Stimulated activated CD4-positive, alpha-beta T cell treated with anti-CD3 and anti-CD28 coated beads, Interleukin-12 subunit alpha, Interleukin-12 subunit beta, amount 100 ng/mL, for 24 hours (primary cell): ENCODE data around the gene ARHGEF39.
"Not testable (repeated sequence)": the region's sequence is repeated elsewhere in the genome, so short reads cannot be mapped to it uniquely, and the experiment has no call there.

ENCODE experiments used
- DNase-seq, 2 experiments: peaks; one replicate each; pipeline ENCODE4 v3.0.0-alpha.2; 2020; ENCODE audit warnings: low read depth in 2 of 2

ARHGEF39 gene

DNA sequence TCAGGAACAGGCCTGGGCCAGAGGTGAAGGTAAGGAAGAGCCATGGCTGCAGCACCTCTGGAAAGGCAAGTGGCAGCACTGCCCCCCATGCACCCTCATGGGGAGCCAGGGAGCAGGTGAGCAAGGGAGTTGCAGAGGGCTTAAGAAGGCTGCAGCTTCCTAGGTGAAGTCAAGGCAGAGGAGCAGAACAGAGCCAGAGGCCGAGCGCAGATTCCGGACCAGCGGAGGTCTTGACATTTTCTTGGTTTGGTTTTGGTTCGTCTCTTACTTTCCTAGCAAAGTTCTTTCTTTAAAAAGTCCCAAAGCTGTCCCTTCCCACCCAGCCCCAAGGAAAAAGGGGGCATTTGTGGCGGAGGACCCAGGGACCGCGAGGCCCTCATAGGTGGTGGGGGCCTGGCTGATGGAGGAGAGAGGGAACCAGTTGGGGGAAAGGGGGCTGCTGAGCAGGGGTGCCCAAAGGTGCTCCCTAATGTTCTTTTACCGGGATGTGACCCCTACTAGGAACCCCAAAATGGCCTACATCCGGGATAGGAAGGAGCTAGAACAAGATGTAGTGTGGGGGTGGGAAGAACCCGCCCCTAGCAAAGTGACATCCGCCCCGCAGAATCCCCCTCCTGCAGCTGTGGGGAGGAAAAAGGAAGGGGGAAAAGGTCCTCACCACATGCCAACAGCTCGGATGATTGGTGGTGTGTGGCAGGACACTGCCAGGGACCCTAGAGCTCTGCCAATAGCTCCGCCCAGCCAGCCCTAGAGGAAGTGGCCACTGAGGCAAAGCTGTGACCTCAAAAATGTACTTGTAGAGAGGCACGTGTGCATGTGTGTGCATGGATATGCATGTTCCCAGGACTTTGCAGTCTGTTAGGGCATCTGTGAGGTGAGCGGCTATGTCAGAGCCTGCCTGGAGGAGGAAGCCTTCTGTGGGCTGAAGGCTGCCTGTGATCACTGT is 45.9 kb downstream of the ARHGEF39 start:
- DNase-seq, result peak in 1 of 2 experiments; percentile 31

DNA sequence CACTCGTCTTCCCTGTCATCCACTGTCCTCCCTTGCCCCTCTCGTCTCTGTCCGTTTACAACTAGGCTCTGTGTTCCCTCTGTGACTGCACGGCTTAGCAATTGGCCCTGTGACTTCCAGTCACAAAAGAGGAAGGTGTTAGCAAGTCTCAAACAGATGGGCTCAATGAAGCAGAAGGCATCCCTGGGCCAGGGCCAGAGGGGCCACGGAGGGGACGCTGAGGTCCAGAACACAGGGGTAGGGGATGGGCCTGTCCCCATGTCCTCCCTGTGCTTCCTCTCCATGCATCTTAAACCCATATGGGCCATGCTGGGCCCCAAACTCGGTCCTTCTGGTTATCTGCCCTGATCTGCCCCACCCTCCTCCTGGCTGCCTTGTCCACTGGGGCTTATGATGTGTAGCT is 46.7 kb downstream of the ARHGEF39 start, which contains the start of gene CD72:
CD72 (minus strand) TSS at position 89 of the 403 bp plus-strand sequence. CDS start 110 bp downstream, outside the sequence.
- no peak for DNase-seq

DNA sequence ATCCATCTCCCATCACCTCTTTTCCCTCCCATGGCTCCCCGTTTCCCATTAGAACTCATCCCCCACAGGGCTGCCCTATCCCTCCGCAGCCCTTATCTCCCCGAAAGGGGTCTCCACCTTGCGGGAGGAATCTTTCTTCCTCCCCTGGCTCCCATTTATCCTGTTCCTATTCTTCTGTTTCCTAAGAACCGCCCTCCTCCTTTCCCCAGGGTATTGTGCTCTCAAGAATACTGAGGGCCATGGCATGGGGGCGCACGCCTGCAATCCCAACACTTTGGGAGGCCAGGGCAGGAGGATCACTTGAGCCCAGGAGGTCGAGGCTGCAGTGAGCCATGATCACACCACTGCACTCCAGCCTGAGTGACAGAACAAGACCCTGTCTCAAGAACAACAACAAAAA is 47.4 kb downstream of the ARHGEF39 start:
- no peak for DNase-seq

DNA sequence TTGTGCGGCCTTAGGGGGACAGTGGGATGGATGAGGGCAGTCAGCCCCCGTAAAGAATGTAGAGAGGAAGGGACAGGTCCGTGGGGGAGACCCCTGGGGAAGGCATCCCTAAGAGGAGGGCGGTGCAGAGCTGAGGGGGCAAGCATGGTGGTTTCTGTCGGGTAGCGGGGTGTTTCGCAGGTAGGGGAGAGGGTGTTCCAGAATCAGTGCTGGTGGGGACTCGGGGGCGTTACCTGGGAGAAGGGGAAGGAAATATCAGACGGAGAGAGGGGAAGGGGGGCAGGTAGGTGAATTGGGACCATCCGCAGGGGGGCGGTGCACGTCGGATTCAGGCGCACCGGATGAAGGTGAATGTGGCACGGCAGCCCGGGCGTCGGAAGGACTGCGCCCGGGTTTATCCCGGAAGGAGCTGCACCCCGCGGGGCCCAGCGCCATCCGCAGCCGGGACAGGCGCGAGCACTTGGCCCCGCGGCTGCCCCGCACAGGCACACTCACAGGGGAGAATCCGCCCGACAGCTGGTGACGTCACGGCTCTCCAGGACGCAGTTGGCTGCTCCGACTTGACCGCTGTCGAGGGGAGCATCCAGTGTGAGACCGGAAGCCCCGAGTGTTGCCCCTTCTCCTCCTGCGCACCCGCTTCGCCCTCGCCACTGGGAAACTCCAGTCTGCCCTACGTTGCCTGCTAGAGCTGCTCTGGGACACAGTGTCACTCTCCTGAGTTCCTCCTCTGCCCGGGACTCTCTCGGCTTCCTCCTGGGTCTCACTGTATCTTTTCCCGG is 48.1 kb downstream of the ARHGEF39 start:
- DNase-seq, result peak; percentile 25 to 60

DNA sequence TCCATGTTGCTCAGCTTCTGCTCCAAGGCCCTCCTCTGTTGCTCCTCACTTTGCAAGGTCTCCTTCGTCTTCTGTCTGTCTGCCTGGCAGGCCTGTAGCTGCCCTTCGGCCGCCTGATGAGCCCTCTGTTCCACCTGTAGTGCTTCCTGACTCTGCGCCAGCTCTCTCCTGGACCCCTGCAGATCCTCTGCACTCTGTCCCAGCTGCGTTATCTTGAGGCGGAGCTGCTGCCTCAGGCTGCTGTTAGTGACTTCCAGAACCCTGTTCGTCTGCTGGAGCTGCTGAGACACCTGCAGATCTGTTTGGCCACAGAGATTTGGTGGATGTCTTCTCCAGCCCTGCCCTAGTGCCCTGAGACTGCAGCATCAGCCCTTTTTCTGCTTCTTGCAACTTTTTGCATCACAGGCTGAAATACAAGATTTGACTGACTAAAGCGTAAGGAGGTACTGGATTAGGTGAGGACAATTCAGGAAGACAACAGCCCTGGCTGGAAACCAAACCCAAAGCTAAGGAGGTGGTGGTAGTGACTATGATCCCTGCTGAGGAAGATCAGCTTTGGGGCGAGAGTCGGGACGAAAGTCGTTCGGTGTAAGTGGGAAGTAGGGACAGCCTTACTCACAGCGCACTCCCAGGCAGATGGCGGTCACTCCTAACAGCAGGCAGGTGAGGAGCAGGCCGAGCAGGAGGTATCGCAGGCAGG is 48.9 kb downstream of the ARHGEF39 start:
- DNase-seq, result no peak

DNA sequence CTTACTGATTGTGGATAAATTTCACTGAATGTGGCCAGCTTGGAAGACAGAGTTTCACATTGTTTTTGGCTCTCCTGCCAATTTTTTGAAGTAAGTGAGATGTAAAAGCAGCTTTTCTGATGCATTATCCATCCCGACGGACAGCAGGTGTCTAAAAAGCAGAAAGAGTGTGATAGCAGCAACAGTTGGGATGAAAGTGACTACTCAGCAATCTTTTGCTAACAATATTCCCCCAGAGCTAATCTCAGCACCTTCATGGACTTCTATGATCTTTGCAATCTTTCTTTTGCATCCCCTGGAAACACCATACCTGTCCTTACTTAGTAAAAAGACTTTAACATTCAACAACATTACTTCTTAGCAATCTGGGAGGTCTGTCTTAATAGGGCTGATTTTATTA is 52.2 kb downstream of the ARHGEF39 start:
- no peak for DNase-seq

DNA sequence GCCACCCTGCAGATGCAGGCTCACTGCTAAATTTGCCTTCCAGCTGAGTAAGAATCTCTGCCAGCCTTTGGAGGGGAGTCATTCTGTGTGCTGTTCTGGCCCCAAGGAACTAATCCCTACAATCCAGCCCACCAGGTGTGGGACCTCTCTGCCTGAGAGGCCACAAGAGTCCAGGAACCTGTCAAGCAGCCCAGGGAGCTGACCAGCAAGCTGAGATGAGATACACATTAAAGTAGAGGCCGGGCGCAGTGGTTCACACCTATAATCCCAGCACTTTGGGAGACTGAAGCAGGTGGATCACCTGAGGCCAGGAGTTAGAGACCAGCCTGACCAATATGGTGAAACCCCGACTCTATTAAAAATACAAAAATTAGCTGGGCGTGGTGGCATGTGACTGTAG is 52.9 kb downstream of the ARHGEF39 start:
- not testable (repeated sequence) for DNase-seq

DNA sequence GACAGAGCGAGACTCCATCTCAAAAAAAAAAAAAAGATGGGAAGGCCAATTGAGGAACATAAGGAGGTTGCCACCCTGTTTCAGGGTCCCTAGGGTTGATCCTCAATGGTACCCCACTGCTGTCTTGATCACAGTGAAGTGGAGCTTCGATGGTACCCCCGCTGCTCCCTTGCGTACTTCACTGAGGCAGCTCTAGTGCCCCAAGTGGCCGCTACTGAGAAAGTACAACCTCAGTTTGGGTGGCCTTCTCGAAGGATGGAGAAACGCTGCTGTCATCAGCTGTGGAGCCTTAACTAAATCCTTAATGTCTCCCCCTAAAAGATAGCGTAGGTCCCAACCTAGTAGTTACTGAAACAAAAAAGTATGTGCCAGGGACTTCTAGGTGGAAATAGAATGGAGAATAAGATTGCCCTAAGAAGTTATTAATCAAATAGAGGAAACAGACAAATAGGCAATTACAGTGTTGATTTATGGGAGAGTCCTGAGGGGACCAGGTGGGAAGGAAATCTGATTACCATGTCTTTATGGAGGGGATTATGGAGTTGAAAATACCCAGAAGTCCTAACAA is 53.7 kb downstream of the ARHGEF39 start:
- DNase-seq, result peak in 1 of 2 experiments; percentile 41

DNA sequence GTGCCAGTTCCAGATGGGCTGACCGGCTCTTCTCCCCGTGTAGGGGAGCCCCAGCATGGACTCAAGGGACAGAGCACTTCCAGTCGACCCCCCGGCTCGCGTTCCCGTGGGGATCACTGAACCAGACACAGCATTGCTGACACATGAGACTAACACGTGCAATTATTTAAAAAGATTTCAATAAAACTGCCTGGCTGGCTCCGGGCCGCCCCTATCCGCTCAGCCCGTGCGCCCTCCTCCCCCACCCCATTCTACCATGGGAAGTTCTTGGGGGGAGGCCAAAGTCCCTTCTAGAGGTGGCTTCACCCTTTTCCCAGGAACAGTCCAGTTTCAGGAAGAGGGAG is 55.2 kb downstream of the ARHGEF39 start:
- DNase-seq, result no peak
